ENCODE results near the gene UCK1. TPM values are rescaled to one million over a fixed set of nuclear protein-coding genes. Genes with fewer than 3 reads are reported as not detected.

The UCK1 gene
- total RNA-seq, 2 donors from 2014 or later, result 16.8 to 18.8 TPM

Other genes with a start within 250 kb of the UCK1 start
- gene PLPP7, start 241.5 kb downstream of the UCK1 start, total RNA-seq, result 1 to 10 TPM; 8.9 to 9.8 TPM
- 100 to 1,000 TPM; 148 to 151 TPM for gene PRRC2B, start 137.2 kb downstream of the UCK1 start, total RNA-seq
- gene POMT1, start 28.3 kb downstream of the UCK1 start, total RNA-seq, result 10 to 100 TPM; 18.2 to 22.8 TPM
- gene PRRT1B, start 14.3 kb upstream of the UCK1 start, total RNA-seq, result not detected
- 10 to 100 TPM; 74.5 to 90.8 TPM for gene RAPGEF1, start 208.8 kb upstream of the UCK1 start, total RNA-seq

Data from posterior vena cava (tissue), 2 donors.